PC-3 (cell line): Measurements from ENCODE around the gene ADRM1.

Source experiments
- EZH2phosphoT487 ChIP-seq: fragments of 300-600 bp; sonication (generic); IDR thresholded peaks from 2 replicates; pipeline ENCODE4 v1.6.1; 2018; ENCODE audit warnings: mild to moderate bottlenecking, antibody characterized with exemption, low read length, borderline replicate concordance
- TF ChIP-seq, protein P1 (sequence below): fragments of 300-600 bp; sonication (generic); conservative IDR thresholded peaks from 2 replicates; pipeline ENCODE4 v1.5.1; 2017; ENCODE audit warnings: antibody characterized with exemption, low read depth, mild to moderate bottlenecking, low read length

DNA sequence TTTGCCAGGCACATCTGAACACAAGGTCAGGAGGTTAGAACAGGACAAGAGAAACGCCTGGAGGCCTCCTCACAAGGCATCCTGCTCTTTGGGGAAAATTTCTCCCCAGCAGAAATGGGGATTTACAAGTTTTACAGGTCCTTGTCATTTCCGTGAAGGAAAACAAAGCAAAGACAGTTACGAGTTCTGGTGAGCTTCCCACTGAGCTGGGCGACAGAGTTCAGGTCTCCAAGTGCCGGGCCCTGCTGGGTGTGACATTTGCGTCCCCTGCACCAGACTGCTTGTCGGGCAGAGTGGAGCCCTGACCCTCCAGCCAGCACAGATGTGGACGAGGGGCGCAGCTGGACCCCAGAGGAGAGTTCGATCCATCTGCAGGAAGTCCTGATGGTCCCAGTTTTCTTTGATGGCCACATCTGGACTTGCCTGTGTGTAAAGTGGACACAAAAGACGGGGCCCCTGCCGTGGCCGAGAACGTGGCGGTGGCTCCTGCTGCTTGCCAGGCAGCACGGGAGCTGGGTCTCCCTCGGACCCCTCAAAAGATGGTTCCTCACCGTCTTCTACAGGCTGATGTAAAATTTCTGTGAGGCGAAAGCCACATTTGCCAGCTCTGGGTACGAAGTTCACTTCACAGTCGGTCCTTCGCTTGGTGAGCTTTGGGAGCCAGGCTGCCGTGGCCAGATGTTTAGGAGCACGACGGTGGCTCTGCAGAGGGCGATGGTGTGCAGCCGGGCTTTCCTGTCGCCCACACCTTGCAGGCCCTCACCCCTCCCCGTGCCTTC lies 5.2 kb upstream of the ADRM1 start:
- TF ChIP-seq, protein P1, sequence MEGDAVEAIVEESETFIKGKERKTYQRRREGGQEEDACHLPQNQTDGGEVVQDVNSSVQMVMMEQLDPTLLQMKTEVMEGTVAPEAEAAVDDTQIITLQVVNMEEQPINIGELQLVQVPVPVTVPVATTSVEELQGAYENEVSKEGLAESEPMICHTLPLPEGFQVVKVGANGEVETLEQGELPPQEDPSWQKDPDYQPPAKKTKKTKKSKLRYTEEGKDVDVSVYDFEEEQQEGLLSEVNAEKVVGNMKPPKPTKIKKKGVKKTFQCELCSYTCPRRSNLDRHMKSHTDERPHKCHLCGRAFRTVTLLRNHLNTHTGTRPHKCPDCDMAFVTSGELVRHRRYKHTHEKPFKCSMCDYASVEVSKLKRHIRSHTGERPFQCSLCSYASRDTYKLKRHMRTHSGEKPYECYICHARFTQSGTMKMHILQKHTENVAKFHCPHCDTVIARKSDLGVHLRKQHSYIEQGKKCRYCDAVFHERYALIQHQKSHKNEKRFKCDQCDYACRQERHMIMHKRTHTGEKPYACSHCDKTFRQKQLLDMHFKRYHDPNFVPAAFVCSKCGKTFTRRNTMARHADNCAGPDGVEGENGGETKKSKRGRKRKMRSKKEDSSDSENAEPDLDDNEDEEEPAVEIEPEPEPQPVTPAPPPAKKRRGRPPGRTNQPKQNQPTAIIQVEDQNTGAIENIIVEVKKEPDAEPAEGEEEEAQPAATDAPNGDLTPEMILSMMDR = no peak
- TF ChIP-seq EZH2phosphoT487 = no peak
